ENCODE results near the gene EML1.
A peak's percentile ranks its signal among the peaks of the same experiment; 100 is the strongest.
"Not testable (repeated sequence)": the region's sequence is repeated elsewhere in the genome, so short reads cannot be mapped to it uniquely, and the experiment has no call there.

EML1 gene

DNA sequence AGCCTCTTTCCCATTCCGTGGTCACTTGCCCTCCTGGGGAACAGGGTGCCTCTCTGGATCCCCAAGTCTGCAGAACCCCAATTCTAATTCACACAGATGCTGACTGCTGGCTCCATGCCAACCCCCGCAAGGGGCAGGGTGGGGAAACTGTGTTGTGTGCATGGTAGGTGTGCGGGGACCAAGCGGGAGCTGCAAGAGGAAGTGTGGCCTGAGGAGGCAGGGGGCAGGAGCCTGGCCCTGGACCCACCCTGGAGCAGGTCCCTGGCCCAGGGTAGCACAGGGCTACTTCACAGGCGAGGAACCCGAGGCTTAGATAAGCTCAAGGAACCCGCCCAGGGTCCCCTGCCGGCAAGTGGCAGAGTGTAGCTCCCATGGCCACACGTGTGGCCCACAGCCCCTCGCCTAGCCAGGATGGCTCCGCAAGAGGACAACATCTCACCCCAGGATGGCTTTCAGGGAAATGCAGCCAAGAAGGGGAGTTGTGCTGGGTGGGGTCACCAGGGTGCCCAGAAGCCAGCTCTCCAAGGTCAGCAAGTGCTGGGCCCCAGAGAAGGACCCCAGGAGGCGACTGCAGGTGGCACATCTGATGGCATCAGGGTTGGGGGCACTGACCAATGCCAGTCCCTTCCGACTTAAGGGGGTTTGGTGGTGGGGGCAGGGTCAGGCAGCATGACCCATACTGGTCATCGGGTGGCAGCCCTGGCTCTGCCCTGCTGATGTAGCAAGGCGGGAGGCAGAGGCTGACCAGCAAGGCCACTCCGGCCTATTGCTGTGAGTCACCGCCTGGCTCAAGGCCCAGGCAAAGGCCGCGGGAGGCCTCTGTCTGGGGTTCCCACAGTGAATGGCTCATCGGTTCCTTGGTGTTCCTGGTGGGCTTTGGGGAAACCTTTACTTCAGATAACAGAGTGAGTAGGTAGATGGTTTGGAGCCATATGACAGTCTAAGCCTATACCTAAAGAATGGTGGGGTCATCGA is 37.3 kb upstream of the EML1 start:
- no peak for DNase-seq (ENCODE audit: low read depth in 2 of 2)

DNA sequence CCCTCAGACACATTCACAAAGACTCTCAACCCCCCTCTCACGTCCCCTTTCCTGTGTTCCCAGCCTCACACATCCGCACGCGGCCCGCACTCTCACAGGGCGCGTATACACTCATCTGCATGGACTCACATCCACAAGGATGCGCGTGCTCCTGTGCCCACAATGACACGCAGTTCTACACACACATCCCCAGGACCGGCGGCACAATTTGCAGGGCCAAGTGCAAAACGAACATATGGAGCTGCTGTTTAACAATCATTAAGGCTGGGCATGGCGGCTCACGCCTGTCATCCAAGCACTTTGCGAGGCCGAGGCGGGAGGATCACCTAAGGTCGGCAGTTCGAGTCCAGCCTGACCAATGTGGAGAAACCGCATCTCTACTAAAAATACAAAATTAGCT is 36.4 kb upstream of the EML1 start:
- no peak for DNase-seq (ENCODE audit: low read depth in 2 of 2)

DNA sequence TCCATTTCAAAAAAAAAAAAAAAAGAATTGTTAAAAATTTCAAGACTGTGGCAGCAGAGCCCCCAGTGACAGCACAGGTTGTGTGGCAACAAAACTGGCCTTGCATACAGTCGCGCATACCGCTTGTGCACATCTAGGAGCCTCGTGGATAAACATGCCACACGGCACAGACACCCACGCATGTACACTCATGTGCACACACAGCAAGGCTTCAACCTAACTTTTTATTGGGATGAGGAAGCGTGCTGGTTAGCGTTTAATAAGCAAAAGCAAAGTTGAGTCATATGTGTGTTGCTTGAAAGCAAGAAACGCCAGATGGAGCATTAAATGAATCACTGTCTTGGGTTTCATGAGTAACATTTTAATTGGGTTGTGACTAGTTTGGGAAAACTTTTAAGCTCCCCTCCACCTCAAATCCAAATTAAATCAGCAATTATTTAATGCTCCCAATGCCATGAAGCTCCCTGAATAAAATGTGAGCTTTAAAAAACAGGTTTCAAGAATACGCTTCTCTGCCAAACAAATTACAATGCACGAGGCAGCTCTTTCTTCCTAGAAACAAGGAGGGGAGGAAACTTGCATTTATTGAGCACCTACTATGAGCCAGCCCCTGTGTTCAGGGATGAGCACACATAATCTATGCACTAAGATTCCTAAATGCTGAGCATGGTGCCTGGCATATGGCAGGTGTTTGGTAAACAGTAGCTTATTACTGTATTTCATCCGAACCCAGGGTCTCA is 35.7 kb upstream of the EML1 start:
- peak in 1 of 2 donors; percentile 20 for DNase-seq (ENCODE audit: low read depth in 2 of 2)

DNA sequence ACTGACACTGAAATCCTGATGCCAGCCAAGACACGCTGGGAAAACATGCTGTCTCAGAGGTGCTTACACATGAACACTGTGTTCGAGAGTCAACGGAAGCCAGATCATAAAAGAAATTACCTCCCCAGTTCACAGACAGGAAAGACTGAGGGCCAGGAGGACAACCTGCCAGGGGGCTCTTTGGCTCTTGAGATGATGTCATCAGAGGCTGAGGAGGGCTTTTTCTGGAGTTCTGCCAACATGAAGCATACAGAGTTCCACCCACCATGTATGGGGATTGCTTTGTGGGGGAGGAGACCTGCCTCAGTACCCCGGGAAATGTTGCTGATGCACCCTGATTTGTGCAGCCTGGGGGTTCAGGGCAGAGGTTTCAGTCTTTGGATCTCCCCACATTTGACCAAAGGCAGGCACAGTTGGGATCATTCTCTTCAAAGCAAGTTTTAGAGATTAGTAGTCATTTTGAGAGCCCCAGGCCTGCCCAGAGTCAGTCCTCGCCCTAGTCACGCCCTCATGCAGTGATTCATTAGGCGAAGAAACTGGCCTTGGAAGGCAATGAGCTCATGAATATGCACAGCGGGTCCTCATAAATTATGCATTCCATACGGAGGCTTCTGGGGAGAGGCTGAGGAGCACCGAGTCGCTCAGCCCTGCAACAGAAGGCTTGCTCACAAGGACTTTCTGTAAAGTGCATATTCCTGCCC is 34.9 kb upstream of the EML1 start:
- peak in 1 of 2 donors; percentile 11 for DNase-seq (ENCODE audit: low read depth in 2 of 2)

- no peak for DNase-seq (ENCODE audit: low read depth in 2 of 2)
Observed at GRCh38 chr14:99758872-99759545, 34.2 kb upstream of the EML1 start.

DNA sequence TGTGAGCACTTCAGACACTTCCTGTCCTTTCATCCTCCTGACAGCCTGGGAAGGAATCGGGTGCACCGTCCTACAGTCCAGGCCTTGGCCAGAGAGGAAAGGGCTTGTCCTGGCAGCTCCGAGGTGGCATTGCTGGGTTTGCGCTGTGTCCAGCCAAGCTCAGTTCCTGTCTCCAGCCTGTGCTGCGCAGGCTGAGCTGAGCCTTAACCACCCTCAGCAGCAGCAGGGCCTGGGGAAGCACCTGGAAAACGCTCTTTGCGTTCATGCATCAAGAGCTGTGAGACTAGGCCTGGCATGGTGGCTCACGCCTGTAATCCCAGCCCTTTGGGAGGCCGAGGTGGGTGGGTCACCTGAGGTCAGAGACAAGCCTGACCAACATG is 33.7 kb upstream of the EML1 start:
- DNase-seq (ENCODE audit: low read depth in 2 of 2), result no peak

DNA sequence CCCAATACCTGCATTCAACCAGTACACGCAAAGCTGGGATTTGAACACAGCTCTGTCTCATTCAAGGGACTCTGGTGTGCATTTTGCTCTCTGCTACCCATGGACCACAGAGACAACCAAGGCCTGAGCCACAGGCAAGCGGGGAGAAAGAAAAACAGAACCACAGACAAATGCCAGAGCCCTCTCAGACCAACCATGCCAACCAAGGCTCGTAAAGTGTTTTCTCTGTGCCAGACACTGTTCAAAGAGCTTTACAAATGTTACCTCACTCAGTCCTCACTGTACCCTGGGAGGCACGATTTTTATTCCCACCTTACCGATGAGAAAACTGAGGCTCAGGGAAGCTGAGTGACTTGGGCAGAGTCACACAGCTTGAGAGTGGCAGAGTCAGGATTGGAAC is 32.4 kb upstream of the EML1 start:
- DNase-seq (ENCODE audit: low read depth in 2 of 2), result no peak

DNA sequence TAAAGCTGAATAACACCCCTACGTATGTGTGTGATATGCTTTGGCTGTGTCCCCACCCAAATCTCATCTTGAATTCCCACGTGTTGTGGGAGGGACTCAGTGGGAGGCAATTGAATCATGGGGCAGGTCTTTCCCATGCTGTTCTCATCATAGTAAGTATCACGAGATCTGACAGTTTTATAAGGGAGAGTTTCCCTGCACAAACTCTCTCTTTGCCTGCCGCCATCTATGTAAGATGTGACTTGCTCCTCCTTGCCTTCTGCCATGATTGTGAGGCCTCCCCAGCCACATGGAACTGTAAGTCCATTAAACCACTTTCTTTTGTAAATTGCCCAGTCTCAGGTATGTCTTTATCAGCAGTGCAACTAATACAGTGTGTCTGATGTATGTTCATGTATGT is 30.3 kb upstream of the EML1 start:
- DNase-seq (ENCODE audit: low read depth in 2 of 2), result not testable (repeated sequence)

GRCh38 chr14:99763527-99764221 is 29.5 kb upstream of the EML1 start:
- no peak for DNase-seq (ENCODE audit: low read depth in 2 of 2)

DNA sequence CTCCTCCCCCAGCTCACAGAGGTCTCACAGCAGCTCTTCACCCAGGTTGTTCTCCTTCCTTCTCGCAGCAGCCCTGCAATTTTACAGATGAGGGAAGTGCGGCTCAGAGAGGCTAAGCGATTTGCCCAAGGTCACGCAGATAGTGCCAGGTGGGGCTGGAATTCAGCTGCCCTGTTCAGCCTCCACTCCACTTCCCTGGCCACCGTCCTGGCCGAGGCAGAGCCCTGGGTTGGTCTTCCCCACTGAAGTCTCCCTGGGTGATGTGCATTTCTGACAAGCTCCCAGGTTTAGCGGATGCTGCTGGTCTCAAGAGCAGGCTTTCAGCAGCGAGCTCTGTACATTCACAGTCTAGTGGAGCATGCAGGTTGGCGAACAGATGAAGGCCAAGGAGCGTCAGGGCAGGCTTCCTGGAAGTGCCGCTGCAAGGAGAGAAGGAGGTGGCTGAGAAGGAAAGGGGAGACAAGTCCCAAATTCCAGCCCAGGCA is 28.9 kb upstream of the EML1 start:
- DNase-seq (ENCODE audit: low read depth in 2 of 2), result no peak

GRCh38 chr14:99768381-99768780 is 24.8 kb upstream of the EML1 start:
- no peak for DNase-seq (ENCODE audit: low read depth in 2 of 2)

GRCh38 chr14:99769123-99769522 is 24.1 kb upstream of the EML1 start:
- no peak for DNase-seq (ENCODE audit: low read depth in 2 of 2)

DNA sequence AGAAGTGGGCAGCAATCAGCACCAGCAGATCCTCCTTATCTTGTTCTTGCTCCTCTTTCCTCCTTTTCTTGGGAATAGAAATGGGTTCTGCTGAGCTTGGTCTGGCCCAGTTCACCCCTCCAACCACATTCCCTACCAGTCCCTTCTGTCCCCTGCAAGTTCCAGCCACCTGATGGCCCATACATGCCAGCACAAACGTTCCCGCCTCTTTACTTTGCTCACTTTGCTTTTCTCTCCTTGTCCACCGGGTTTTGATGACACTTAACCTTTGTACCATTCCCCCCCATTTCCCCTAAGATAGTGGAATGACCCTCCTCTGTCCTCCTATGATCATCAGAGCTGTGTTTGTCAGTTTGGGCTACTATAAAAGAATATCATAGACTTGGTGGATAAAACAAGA is 23.4 kb upstream of the EML1 start:
- DNase-seq (ENCODE audit: low read depth in 2 of 2), result no peak

GRCh38 chr14:99772371-99773283 is 20.6 kb upstream of the EML1 start:
- DNase-seq (ENCODE audit: low read depth in 2 of 2), result no peak

- DNase-seq (ENCODE audit: low read depth in 2 of 2), result no peak
Observed at GRCh38 chr14:99773521-99774497, 19.4 kb upstream of the EML1 start.

DNA sequence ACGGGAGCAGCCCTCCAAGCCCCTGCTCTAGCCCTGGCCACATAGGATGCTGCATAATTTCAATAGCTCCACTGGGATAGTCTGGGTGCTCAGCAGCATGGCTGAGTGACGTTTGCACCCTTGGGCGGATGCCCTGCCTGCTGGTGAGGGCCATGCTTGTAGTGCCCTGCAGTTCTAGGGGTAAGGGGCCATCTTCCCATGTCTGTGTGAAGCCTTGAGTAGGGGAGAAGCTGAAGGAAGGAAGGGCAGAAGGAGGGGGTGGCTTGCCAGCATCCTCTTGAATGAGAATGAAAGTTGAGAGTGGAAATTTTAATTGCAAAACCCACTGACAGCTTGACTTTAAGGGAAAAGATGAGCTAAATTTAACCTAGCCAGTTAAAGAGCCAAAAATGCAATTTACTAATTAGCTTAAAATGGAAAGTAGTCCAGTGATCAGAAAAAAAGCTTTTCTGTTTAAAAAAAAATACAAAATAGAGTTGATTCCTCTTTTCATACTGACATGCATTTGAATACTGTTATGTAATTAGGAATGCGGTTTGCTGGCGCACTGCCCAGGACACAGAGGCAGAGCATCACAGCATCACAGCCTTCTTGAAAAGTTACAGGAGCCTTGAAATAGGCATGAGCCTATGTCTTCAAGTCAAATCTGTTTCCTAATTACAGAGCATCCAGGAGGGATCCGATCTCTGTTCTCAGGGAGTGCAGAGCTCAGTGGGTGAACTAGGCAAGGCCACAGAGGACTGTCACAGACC is 18.5 kb upstream of the EML1 start:
- DNase-seq (ENCODE audit: low read depth in 2 of 2), result no peak

DNA sequence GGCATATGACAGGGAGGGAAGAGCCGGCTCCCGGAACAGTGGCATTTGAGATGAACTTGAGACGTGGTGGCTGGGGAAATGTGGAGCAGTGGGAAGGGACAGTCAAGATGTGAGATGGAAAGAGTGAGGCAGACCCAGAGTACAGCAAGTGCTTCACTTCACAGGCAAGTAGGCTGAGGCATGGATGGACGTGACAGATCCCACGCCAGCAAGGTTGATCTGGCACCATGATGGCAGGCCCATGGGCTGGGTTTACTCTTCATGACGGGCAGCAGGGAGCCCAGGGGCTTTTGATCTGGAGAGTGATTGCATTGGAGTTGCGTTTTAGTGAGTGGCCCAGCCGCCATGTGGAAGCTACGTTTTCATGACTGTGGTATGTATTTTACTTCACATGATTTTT is 17.9 kb upstream of the EML1 start:
- no peak for DNase-seq (ENCODE audit: low read depth in 2 of 2)

GRCh38 chr14:99777951-99778350 is 15.3 kb upstream of the EML1 start:
- no peak for DNase-seq (ENCODE audit: low read depth in 2 of 2)
